HUES64 (cell line): ENCODE measurements around the gene VSIG10L.

Experiments
- H3K27ac ChIP-seq: 2 replicates; pipeline ENCODE4 v1.7.0; 2013; ENCODE audit warnings: low read depth, low read length, inconsistent platforms
- H3K27me3 ChIP-seq: 2 replicates; pipeline ENCODE4 v1.6.1; 2013; ENCODE audit warnings: mild to moderate bottlenecking, low read length; ENCODE audit not compliant: insufficient read depth
- H3K36me3 ChIP-seq: 2 replicates; pipeline ENCODE4 v1.6.1; 2013; ENCODE audit warnings: mild to moderate bottlenecking, low read length; ENCODE audit not compliant: insufficient read depth
- H3K4me1 ChIP-seq: 2 replicates; pipeline ENCODE4 v1.6.1; 2013; ENCODE audit warnings: mild to moderate bottlenecking, low read length, moderate library complexity; ENCODE audit not compliant: insufficient read depth
- H3K4me3 ChIP-seq: 2 replicates; pipeline ENCODE4 v1.5.1; 2013; ENCODE audit warnings: mild to moderate bottlenecking, low read length, moderate library complexity
- H3K9ac ChIP-seq: 2 replicates; pipeline ENCODE4 v1.6.1; 2013; ENCODE audit warnings: mild to moderate bottlenecking, low read depth, low read length
- H3K9me3 ChIP-seq: 2 replicates; pipeline ENCODE4 v1.6.1; 2013; ENCODE audit warnings: low read depth, low read length; ENCODE audit not compliant: insufficient read depth
- WGBS: fragments of 150-250, 120-280 bp; methylation state at CpG from one replicate; pipeline ENCODE4 v1.1.7; 2013; ENCODE audit warnings: missing lambda C conversion rate; 5-methylcytosine and 5-hydroxymethylcytosine counted together

VSIG10L gene

GRCh38 chr19:51323481-51324166 lies 18.3 kb downstream of the VSIG10L start:
- WGBS: 96% methylated on average over 28 of the region's 29 CpGs

DNA sequence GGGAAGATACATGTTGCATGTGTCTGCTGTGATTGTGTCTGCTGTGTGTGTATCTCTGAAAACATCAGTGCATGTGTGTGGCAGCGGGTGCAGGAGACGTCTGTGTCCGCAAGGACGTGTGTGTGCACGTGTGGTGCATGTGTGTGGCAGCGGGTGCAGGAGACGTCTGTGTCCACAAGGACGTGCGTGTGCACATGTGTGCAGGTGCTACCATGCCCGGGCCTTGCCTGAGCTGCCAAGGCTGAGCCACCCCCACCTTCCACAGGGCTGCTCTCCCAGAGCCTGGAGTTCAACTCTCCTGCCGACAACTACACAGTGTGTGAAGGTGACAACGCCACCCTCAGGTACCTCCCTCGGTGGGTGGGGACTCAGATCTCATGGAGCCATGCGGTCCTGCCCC lies 20.1 kb downstream of the VSIG10L start:
- no peaks in the 10 kb centered on the region for H3K27me3 ChIP-seq
- H3K4me1 ChIP-seq: no peaks in the 10 kb centered on the region
- H3K9me3 ChIP-seq: no peaks in the 10 kb centered on the region
- no peak overlapping the region for H3K27ac ChIP-seq
- H3K9ac ChIP-seq: no peak overlapping the region
- 91% methylated on average over 14 of the region's 14 CpGs for WGBS
- 0 out of 2 replicates have a peak, but pooled peaks cover 4% of the 10 kb centered on the region for H3K36me3 ChIP-seq
- no peak overlapping the region for H3K4me3 ChIP-seq

More at GRCh38 chr19:51323481-51324166, 18.3 kb downstream of the VSIG10L start:
- H3K4me1 ChIP-seq: peaks cover 3% of the 10 kb centered on the region; the same call in 1 of the 2 replicates
- no peak overlapping the region for H3K27ac ChIP-seq
- 0 out of 2 replicates have a peak, but pooled peaks cover 4% of the 10 kb centered on the region for H3K36me3 ChIP-seq
- H3K4me3 ChIP-seq: no peak overlapping the region
- no peak overlapping the region for H3K9ac ChIP-seq
- no peaks in the 10 kb centered on the region for H3K9me3 ChIP-seq
- H3K27me3 ChIP-seq: peaks cover 5% of the 10 kb centered on the region; the same call in 1 of the 2 replicates

DNA sequence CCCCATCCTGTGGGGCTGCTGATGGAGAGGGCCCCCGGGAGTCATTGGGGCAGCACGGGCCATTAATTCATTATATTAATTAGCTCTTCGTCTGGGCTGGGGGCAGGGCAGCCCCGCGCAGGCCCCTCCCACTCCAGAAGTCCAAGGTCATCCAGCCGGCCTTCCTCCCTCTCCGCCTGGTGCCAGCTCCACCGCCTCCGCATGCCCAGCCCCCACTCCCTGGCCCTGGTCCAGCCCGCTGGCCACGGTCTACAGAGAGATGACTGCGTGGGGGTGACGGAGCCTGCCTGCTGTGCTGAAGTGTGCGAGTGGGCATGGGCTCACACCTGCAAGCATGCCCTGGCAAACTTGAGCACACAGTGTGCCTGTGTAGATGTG lies 21.7 kb downstream of the VSIG10L start:
- H3K9me3 ChIP-seq: no peaks in the 10 kb centered on the region
- no peak overlapping the region for H3K9ac ChIP-seq
- 0 out of 2 replicates have a peak, but pooled peaks cover 4% of the 10 kb centered on the region for H3K36me3 ChIP-seq
- no peak overlapping the region for H3K27ac ChIP-seq
- no peaks in the 10 kb centered on the region for H3K27me3 ChIP-seq
- H3K4me3 ChIP-seq: no peak overlapping the region
- H3K4me1 ChIP-seq: no peaks in the 10 kb centered on the region
- WGBS: 70% methylated on average over 14 of the region's 14 CpGs

- H3K27me3 ChIP-seq: no peaks in the 10 kb centered on the region
- no peak overlapping the region for H3K4me3 ChIP-seq
- H3K4me1 ChIP-seq: no peaks in the 10 kb centered on the region
- no peak overlapping the region for H3K27ac ChIP-seq
- no peak overlapping the region for H3K9ac ChIP-seq
- 0 out of 2 replicates have a peak, but pooled peaks cover 4% of the 10 kb centered on the region for H3K36me3 ChIP-seq
- no peaks in the 10 kb centered on the region for H3K9me3 ChIP-seq
- whole genome bisulfite sequencing: 94% methylated on average over 11 of the region's 14 CpGs
Measured at GRCh38 chr19:51319649-51320279, 22.2 kb downstream of the VSIG10L start.

GRCh38 chr19:51318687-51319648 lies 23.0 kb downstream of the VSIG10L start:
- Histone ChIP-seq H3K4me1 (no peaks in the 10 kb centered on the region), H3K4me3 (no peak overlapping the region), H3K9me3 (no peaks in the 10 kb centered on the region), H3K9ac (no peak overlapping the region), H3K36me3 (0 out of 2 replicates have a peak, but pooled peaks cover 1% of the 10 kb centered on the region), H3K27ac (no peak overlapping the region), H3K27me3 (no peaks in the 10 kb centered on the region)
- 88% methylated on average over 22 of the region's 23 CpGs for WGBS

DNA sequence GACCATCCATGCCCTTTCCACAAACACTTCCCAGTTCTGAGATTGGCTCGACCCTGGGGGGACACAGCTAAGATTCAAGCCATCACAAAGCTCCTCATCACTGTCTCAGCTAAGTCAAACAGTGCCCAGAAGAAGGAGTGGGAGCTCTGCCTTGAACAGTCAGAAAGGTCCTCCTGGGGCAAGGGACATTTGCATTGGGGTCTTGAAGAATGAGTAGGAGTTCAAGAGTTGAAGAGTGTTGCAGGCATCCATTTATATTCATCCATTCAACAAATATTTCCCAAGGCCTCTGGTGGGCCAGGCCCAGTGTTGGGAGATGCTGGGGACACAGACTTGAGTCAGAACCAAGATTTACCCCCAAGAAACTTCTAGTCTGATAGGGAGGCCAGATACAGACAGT lies 24.0 kb downstream of the VSIG10L start:
- Histone ChIP-seq H3K36me3 (no peaks in the 10 kb centered on the region), H3K27me3 (no peaks in the 10 kb centered on the region), H3K27ac (no peak overlapping the region), H3K9me3 (no peaks in the 10 kb centered on the region), H3K4me3 (no peak overlapping the region), H3K4me1 (no peaks in the 10 kb centered on the region), H3K9ac (no peak overlapping the region)
- WGBS: 95% methylated on average over 1 of the region's 1 CpG

- Histone ChIP-seq H3K27ac (no peak overlapping the region), H3K4me3 (no peak overlapping the region), H3K36me3 (no peaks in the 10 kb centered on the region), H3K9me3 (no peaks in the 10 kb centered on the region), H3K27me3 (peaks cover under 1% of the 10 kb centered on the region; the same call in 1 of the 2 replicates), H3K9ac (no peak overlapping the region), H3K4me1 (peaks cover 2% of the 10 kb centered on the region)
- 97% methylated on average over 3 of the region's 3 CpGs for WGBS
Measured at GRCh38 chr19:51317376-51317775, 24.6 kb downstream of the VSIG10L start.

GRCh38 chr19:51316688-51317087 lies 25.3 kb downstream of the VSIG10L start:
- H3K9ac ChIP-seq: no peak overlapping the region
- no peak overlapping the region for H3K27ac ChIP-seq
- H3K9me3 ChIP-seq: no peaks in the 10 kb centered on the region
- H3K4me3 ChIP-seq: no peak overlapping the region
- H3K4me1 ChIP-seq: peaks cover 5% of the 10 kb centered on the region
- peaks cover 3% of the 10 kb centered on the region; the same call in 1 of the 2 replicates for H3K27me3 ChIP-seq
- 82% methylated on average over 8 of the region's 8 CpGs for WGBS
- H3K36me3 ChIP-seq: no peaks in the 10 kb centered on the region

GRCh38 chr19:51311351-51312257 lies 30.3 kb downstream of the VSIG10L start, which contains the start of gene IGLON5:
TSS of gene IGLON5 (plus strand) at chr19:51311644. CDS start at chr19:51311848, 204 bp downstream.
- Histone ChIP-seq H3K27ac (no peak within 1 kb of the TSS), H3K27me3 (peaks cover 3% of the 10 kb centered on the region; the same call in 1 of the 2 replicates), H3K36me3 (no peaks in the 10 kb centered on the region), H3K4me1 (peaks cover 9% of the 10 kb centered on the region), H3K9me3 (0 out of 2 replicates have a peak, but pooled peaks cover 7% of the 10 kb centered on the region), H3K4me3 (peak within 1 kb of the TSS; percentile 60), H3K9ac (peak within 1 kb of the TSS; percentile 44)
- under 1% methylated on average over 43 of the region's 76 CpGs for WGBS

DNA sequence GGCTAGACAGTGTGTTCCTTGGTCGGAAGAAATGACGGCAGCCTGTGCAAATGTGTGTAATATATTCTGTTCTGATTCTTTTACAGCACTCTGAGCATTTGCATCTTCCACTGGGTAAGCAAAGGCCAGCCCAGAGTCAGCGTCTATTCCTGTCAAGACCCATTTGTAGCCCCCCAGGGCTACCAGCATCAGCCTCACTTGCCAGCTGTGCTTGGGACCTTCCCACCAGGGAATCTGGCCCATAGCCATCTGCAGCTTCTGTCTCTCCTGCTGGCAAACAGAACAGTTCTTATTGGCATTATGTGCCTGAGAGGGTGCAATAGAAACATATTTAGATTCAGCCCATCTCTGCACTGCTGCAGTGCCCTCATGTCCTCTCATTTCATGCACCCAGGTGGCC lies 36.5 kb downstream of the VSIG10L start:
- Histone ChIP-seq H3K4me3 (no peak overlapping the region), H3K9me3 (0 out of 2 replicates have a peak, but pooled peaks cover 7% of the 10 kb centered on the region), H3K27me3 (no peaks in the 10 kb centered on the region), H3K36me3 (no peaks in the 10 kb centered on the region), H3K9ac (no peak overlapping the region), H3K4me1 (0 out of 2 replicates have a peak, but pooled peaks cover 3% of the 10 kb centered on the region), H3K27ac (no peak overlapping the region)
- WGBS: 88% methylated on average over 3 of the region's 3 CpGs
